ENCODE results near the gene GPR157.

Gene GPR157

DNA sequence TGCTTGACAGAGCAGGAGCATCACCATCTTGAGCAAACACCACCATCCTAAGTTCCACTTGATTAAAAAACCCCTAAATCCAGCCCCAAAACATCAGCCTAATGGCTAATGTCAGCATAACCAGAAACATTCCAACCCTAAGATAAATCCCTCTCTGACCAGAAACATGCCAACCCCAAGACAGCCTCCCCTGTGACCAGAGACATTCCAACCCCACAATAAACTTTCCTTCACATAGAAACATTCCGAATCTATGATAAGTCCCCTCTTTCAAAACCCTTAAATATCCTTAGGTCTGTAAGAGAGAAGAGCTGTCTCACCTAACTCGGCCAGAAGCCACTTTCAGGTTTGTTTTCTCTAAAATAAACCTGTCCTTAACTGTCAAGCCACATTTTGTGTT is 42.1 kb downstream of the GPR157 start:
- H3K27ac ChIP-seq (ENCODE audit: low read depth, low read length) = no peak overlapping the region
- H3K4me1 ChIP-seq (ENCODE audit: control insufficient read depth, insufficient read depth, low read length, unreplicated experiment) = peaks cover 10% of the 10 kb centered on the region

GRCh38 chr1:9086045-9086444 is 42.9 kb downstream of the GPR157 start:
- no peaks in the 10 kb centered on the region for H3K79me2 ChIP-seq (ENCODE audit: control insufficient read depth, insufficient read depth, low read length, unreplicated experiment)
- no peak overlapping the region for H2AFZ ChIP-seq (ENCODE audit: low read length, unreplicated experiment)
- H3K4me3 ChIP-seq (ENCODE audit: low read depth, low read length) = no peak overlapping the region
- no peaks in the 10 kb centered on the region for H3K36me3 ChIP-seq (ENCODE audit: insufficient read depth, low read length)
- peaks cover 10% of the 10 kb centered on the region for H3K4me1 ChIP-seq (ENCODE audit: control insufficient read depth, insufficient read depth, low read length, unreplicated experiment)
- peaks cover 24% of the 10 kb centered on the region for H3K27me3 ChIP-seq (ENCODE audit: insufficient read depth, low read length)
- no peak overlapping the region for H3K27ac ChIP-seq (ENCODE audit: low read depth, low read length)

More for the DNA sequence above, 42.1 kb downstream of the GPR157 start:
- Histone ChIP-seq H3K4me3 (ENCODE audit: low read depth, low read length) (no peak overlapping the region), H2AFZ (ENCODE audit: low read length, unreplicated experiment) (no peak overlapping the region), H3K36me3 (ENCODE audit: insufficient read depth, low read length) (no peaks in the 10 kb centered on the region), H3K27me3 (ENCODE audit: insufficient read depth, low read length) (peaks cover 31% of the 10 kb centered on the region), H3K79me2 (ENCODE audit: control insufficient read depth, insufficient read depth, low read length, unreplicated experiment) (no peaks in the 10 kb centered on the region)

- Histone ChIP-seq H3K27me3 (ENCODE audit: insufficient read depth, low read length) (peaks cover 17% of the 10 kb centered on the region), H2AFZ (ENCODE audit: low read length, unreplicated experiment) (no peak overlapping the region), H3K79me2 (ENCODE audit: control insufficient read depth, insufficient read depth, low read length, unreplicated experiment) (no peaks in the 10 kb centered on the region), H3K36me3 (ENCODE audit: insufficient read depth, low read length) (no peaks in the 10 kb centered on the region), H3K4me3 (ENCODE audit: low read depth, low read length) (no peak overlapping the region), H3K27ac (ENCODE audit: low read depth, low read length) (no peak overlapping the region), H3K4me1 (ENCODE audit: control insufficient read depth, insufficient read depth, low read length, unreplicated experiment) (peaks cover 10% of the 10 kb centered on the region)
Measured at GRCh38 chr1:9085306-9085940, 43.5 kb downstream of the GPR157 start.

DNA sequence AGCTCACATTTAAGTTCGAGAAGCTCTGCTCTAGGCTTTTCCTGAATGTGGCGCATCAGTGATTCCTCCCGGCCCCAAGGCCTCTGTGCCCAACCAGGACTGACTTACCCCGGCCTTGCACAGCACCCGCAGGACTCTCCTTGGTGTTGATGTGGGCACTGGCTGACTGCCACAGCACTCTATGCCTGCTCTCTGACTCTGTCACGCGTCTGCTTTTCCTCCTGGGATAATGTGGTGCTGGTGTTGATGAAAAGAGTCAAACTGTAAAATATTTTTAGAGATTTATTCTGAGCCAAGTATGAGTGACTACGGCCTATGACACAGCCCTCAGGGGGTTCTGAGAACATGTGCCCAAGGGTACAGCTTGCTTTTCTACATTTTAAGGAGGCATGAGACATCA is 44.0 kb downstream of the GPR157 start:
- H3K79me2 ChIP-seq (ENCODE audit: control insufficient read depth, insufficient read depth, low read length, unreplicated experiment) = no peaks in the 10 kb centered on the region
- no peaks in the 10 kb centered on the region for H3K36me3 ChIP-seq (ENCODE audit: insufficient read depth, low read length)
- peaks cover 10% of the 10 kb centered on the region for H3K4me1 ChIP-seq (ENCODE audit: control insufficient read depth, insufficient read depth, low read length, unreplicated experiment)
- no peak overlapping the region for H3K27ac ChIP-seq (ENCODE audit: low read depth, low read length)
- peaks cover 12% of the 10 kb centered on the region for H3K27me3 ChIP-seq (ENCODE audit: insufficient read depth, low read length)
- no peak overlapping the region for H2AFZ ChIP-seq (ENCODE audit: low read length, unreplicated experiment)
- no peak overlapping the region for H3K4me3 ChIP-seq (ENCODE audit: low read depth, low read length)

- no peaks in the 10 kb centered on the region; the same call in 1 of the 2 replicates for H3K27me3 ChIP-seq (ENCODE audit: insufficient read depth, low read length)
- no peak overlapping the region for H3K27ac ChIP-seq (ENCODE audit: low read depth, low read length)
- H3K79me2 ChIP-seq (ENCODE audit: control insufficient read depth, insufficient read depth, low read length, unreplicated experiment) = no peaks in the 10 kb centered on the region
- H3K36me3 ChIP-seq (ENCODE audit: insufficient read depth, low read length) = no peaks in the 10 kb centered on the region
- no peak overlapping the region for H2AFZ ChIP-seq (ENCODE audit: low read length, unreplicated experiment)
- H3K4me1 ChIP-seq (ENCODE audit: control insufficient read depth, insufficient read depth, low read length, unreplicated experiment) = peaks cover 21% of the 10 kb centered on the region
- no peak overlapping the region for H3K4me3 ChIP-seq (ENCODE audit: low read depth, low read length)
Measured at GRCh38 chr1:9081473-9081872, 47.4 kb downstream of the GPR157 start.

DNA sequence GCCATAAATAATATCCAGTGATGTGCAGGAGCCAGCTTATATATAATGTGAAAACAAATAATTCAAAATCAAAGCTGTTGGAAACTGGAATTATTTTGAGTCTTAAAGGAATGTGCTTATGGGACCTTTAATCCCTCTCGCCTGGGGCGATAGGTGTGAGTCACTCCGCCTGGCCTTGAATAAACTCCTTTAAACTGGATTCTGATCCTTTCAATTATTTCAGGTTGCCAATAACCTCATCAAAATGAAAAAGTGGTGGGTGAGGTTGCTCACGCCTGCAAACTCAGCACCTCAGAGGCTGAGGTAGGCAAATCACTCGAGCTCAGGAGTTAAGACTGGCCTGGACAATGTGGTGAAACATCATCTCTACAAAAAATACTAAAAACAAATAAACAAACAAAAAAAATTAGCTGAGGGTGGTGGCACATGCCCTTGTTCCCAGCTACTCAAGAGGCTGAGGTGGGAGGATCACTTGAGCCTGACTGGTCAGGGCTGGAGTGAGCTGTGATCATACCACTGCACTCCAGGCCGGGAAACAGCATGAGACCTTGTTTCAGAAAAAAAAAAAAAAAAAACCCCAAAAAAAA is 48.1 kb downstream of the GPR157 start:
- Histone ChIP-seq H3K4me3 (ENCODE audit: low read depth, low read length) (no peak overlapping the region), H2AFZ (ENCODE audit: low read length, unreplicated experiment) (no peak overlapping the region), H3K27me3 (ENCODE audit: insufficient read depth, low read length) (no peaks in the 10 kb centered on the region; the same call in 1 of the 2 replicates), H3K4me1 (ENCODE audit: control insufficient read depth, insufficient read depth, low read length, unreplicated experiment) (peaks cover 21% of the 10 kb centered on the region), H3K79me2 (ENCODE audit: control insufficient read depth, insufficient read depth, low read length, unreplicated experiment) (no peaks in the 10 kb centered on the region), H3K27ac (ENCODE audit: low read depth, low read length) (no peak overlapping the region), H3K36me3 (ENCODE audit: insufficient read depth, low read length) (no peaks in the 10 kb centered on the region)

DNA sequence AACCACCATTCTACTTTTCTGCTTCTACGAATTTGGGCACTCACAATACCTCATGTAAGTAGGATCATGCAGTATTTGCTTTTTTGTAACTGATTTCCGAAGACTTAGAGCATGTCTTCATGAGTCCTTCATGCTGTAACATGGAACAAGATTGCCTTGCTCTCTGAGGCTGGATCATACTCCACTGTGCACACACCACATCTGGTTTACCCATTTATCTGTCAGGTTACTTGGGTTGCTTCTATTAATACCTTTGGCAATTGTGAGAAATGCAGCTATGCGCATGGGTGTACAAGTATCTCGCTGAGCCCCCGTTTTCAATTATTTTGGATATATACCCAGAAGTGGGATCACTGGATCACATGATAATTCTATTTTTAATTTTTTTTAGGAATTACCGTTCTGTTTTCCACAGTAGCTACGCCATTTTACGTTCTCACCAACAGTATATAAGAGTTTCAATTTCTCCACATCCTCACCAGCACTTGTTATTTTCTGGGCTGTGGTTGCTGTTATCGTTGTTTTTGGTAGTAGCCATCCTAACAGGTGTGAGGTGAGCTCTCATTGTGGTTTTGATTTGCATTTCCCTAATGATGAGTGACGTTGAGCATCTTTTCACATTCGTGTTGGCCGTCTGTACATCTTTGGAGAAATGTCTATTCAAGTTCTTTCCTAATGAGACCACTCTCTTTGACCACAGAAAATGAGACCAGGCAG is 48.8 kb downstream of the GPR157 start:
- peaks cover 20% of the 10 kb centered on the region for H3K4me1 ChIP-seq (ENCODE audit: control insufficient read depth, insufficient read depth, low read length, unreplicated experiment)
- no peak overlapping the region for H3K4me3 ChIP-seq (ENCODE audit: low read depth, low read length)
- H2AFZ ChIP-seq (ENCODE audit: low read length, unreplicated experiment) = no peak overlapping the region

DNA sequence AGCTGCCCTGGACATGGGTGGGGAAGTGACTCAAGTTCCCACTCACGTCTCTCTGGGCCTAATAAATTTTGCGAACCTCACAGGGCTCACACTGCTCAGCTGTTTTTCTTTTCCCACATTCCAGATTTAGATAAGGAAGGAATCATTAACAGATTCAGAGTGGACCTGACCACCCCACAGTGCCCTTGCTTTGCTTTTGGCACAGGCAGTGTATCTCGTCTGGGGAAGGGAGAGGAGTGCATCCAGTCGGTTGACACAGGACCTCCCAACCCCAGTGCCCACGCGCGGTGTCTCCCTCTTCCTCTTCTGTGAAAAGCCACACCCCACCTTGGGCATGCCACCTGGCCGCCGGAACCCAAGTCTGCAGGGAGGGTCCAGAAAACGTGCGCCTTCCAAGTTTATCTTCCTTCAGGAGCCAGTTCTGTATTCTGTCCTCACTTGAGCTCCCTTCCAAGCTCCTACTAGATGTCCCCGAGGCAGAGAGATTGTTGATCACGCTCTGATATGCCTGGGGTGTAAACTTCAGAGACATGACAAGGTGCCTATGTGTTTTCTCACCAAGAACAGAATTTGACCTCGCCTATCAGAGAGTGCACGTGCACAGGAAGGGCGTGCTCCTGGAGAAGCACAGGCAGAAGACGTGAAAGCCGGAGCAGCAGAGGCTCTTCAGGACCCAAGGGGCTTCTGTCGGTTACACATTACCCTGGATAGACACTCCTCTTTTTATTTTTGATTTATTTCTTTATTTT is 50.0 kb downstream of the GPR157 start:
- Histone ChIP-seq H3K27me3 (ENCODE audit: insufficient read depth, low read length) (no peaks in the 10 kb centered on the region; the same call in 1 of the 2 replicates), H3K36me3 (ENCODE audit: insufficient read depth, low read length) (no peaks in the 10 kb centered on the region), H2AFZ (ENCODE audit: low read length, unreplicated experiment) (no peak overlapping the region), H3K27ac (ENCODE audit: low read depth, low read length) (no peak overlapping the region), H3K4me3 (ENCODE audit: low read depth, low read length) (no peak overlapping the region), H3K4me1 (ENCODE audit: control insufficient read depth, insufficient read depth, low read length, unreplicated experiment) (peaks cover 11% of the 10 kb centered on the region), H3K79me2 (ENCODE audit: control insufficient read depth, insufficient read depth, low read length, unreplicated experiment) (no peaks in the 10 kb centered on the region)

More for the DNA sequence above, 48.8 kb downstream of the GPR157 start:
- Histone ChIP-seq H3K27ac (ENCODE audit: low read depth, low read length) (no peak overlapping the region), H3K27me3 (ENCODE audit: insufficient read depth, low read length) (no peaks in the 10 kb centered on the region; the same call in 1 of the 2 replicates), H3K36me3 (ENCODE audit: insufficient read depth, low read length) (no peaks in the 10 kb centered on the region), H3K79me2 (ENCODE audit: control insufficient read depth, insufficient read depth, low read length, unreplicated experiment) (no peaks in the 10 kb centered on the region)

- Histone ChIP-seq H2AFZ (ENCODE audit: low read length, unreplicated experiment) (no peak overlapping the region), H3K36me3 (ENCODE audit: insufficient read depth, low read length) (no peaks in the 10 kb centered on the region), H3K79me2 (ENCODE audit: control insufficient read depth, insufficient read depth, low read length, unreplicated experiment) (no peaks in the 10 kb centered on the region), H3K27me3 (ENCODE audit: insufficient read depth, low read length) (no peaks in the 10 kb centered on the region; the same call in 1 of the 2 replicates), H3K27ac (ENCODE audit: low read depth, low read length) (no peak overlapping the region), H3K4me1 (ENCODE audit: control insufficient read depth, insufficient read depth, low read length, unreplicated experiment) (peaks cover 11% of the 10 kb centered on the region), H3K4me3 (ENCODE audit: low read depth, low read length) (no peak overlapping the region)
Measured at GRCh38 chr1:9078015-9078751, 50.7 kb downstream of the GPR157 start.

DNA sequence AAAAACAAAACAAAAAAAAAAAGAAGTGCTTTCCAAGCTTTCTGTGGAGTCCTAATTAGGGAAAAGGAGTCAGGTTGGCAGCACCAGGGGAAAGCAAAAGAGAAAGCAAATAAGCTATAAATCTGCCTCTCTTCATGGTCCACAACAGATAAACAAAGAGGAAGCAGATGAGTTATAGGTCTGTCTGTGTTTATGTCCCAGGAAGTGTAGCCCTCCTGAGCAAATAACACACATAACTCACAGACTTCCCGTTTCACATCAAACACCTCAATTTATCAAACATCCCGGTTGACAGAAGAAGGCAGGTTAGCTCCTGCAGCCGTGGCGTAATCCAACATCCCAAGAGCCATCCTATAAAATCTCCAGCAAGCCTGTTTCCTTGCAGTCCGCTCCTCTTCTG is 53.9 kb downstream of the GPR157 start:
- Histone ChIP-seq H3K36me3 (ENCODE audit: insufficient read depth, low read length) (no peaks in the 10 kb centered on the region), H3K4me1 (ENCODE audit: control insufficient read depth, insufficient read depth, low read length, unreplicated experiment) (peaks cover 11% of the 10 kb centered on the region), H3K27me3 (ENCODE audit: insufficient read depth, low read length) (no peaks in the 10 kb centered on the region; the same call in 1 of the 2 replicates), H3K27ac (ENCODE audit: low read depth, low read length) (no peak overlapping the region), H3K4me3 (ENCODE audit: low read depth, low read length) (no peak overlapping the region), H2AFZ (ENCODE audit: low read length, unreplicated experiment) (no peak overlapping the region), H3K79me2 (ENCODE audit: control insufficient read depth, insufficient read depth, low read length, unreplicated experiment) (no peaks in the 10 kb centered on the region)

All from ACC112 (cell line).